CD4-positive, alpha-beta T cell treated with Interleukin-4 for 4 hours (primary cell): ENCODE measurements around the gene PLEKHG4B.
"Not testable (repeated sequence)": the region's sequence is repeated elsewhere in the genome, so short reads cannot be mapped to it uniquely, and the experiment has no call there.

Experiments used
- DNase-seq: peaks from one replicate; pipeline ENCODE4 v3.0.0-alpha.2; 2020

Gene PLEKHG4B

GRCh38 chr5:206927-207536, 115.1 kb downstream of the PLEKHG4B start:
- DNase-seq = no peak

GRCh38 chr5:207599-207998, 115.6 kb downstream of the PLEKHG4B start:
- DNase-seq = no peak

- DNase-seq = no peak
These were observed 116.6 kb downstream of the PLEKHG4B start for GRCh38 chr5:208449-209114.

GRCh38 chr5:213803-214395, 121.9 kb downstream of the PLEKHG4B start:
- no peak for DNase-seq

- not testable (repeated sequence) for DNase-seq
These were observed 123.3 kb downstream of the PLEKHG4B start for GRCh38 chr5:215256-215655.

- DNase-seq = not testable (repeated sequence)
These were observed 124.1 kb downstream of the PLEKHG4B start for GRCh38 chr5:216076-216475.

GRCh38 chr5:217494-218456, 125.8 kb downstream of the PLEKHG4B start, which contains the start of the genes CCDC127 and SDHA:
Gene CCDC127 (minus strand): TSS chr5:218153. CDS start chr5:216849, 1,304 bp downstream.
Gene SDHA (plus strand): TSS chr5:218320. CDS start chr5:218356, 36 bp downstream.
- DNase-seq = peak; percentile 93

GRCh38 chr5:218457-219291, 126.7 kb downstream of the PLEKHG4B start:
- DNase-seq = no peak

- peak; percentile 37 for DNase-seq
These were observed 127.5 kb downstream of the PLEKHG4B start for GRCh38 chr5:219460-219863.

- peak; percentile 49 for DNase-seq
These were observed 128.0 kb downstream of the PLEKHG4B start for GRCh38 chr5:219991-220390.

GRCh38 chr5:222951-223715, 131.2 kb downstream of the PLEKHG4B start:
- not testable (repeated sequence) for DNase-seq

- DNase-seq = no peak
These were observed 131.8 kb downstream of the PLEKHG4B start for GRCh38 chr5:223791-224190.

GRCh38 chr5:225334-225733, 133.4 kb downstream of the PLEKHG4B start:
- no peak for DNase-seq

- not testable (repeated sequence) for DNase-seq
These were observed 135.4 kb downstream of the PLEKHG4B start for GRCh38 chr5:227375-227774.

- DNase-seq = no peak
These were observed 136.9 kb downstream of the PLEKHG4B start for GRCh38 chr5:228886-229285.

- DNase-seq = no peak
These were observed 138.7 kb downstream of the PLEKHG4B start for GRCh38 chr5:230711-231110.

- DNase-seq = no peak
These were observed 139.7 kb downstream of the PLEKHG4B start for GRCh38 chr5:231661-232060.

- not testable (repeated sequence) for DNase-seq
These were observed 141.5 kb downstream of the PLEKHG4B start for GRCh38 chr5:233426-233825.

- no peak for DNase-seq
These were observed 142.5 kb downstream of the PLEKHG4B start for GRCh38 chr5:234450-234849.

- DNase-seq = not testable (repeated sequence)
These were observed 143.6 kb downstream of the PLEKHG4B start for GRCh38 chr5:235527-235926.

GRCh38 chr5:237931-238330, 146.0 kb downstream of the PLEKHG4B start:
- not testable (repeated sequence) for DNase-seq
